Colonic mucosa (tissue), 4 donors: Measurements from ENCODE around the gene CIB4. TPM values are rescaled to one million over a fixed set of nuclear protein-coding genes. Genes with fewer than 3 reads are reported as not detected.

ENCODE experiments used
- DNase-seq: peaks from one replicate; pipeline ENCODE4 v3.0.0-alpha.2; 2020
- H3K27ac ChIP-seq: fragments of 200-600 bp; one replicate; pipeline ENCODE4 v1.8.0; 2021
- H3K27me3 ChIP-seq: fragments of 200-600 bp; one replicate; pipeline ENCODE4 v1.8.0; 2021
- H3K36me3 ChIP-seq: fragments of 200-600 bp; one replicate; pipeline ENCODE4 v1.8.0; 2021
- H3K4me1 ChIP-seq: fragments of 200-600 bp; one replicate; pipeline ENCODE4 v1.8.0; 2021; ENCODE audit warnings: mild to moderate bottlenecking
- H3K4me3 ChIP-seq: fragments of 200-600 bp; one replicate; pipeline ENCODE4 v1.8.0; 2021
- H3K9ac ChIP-seq, 2 donors: one replicate each; pipeline ENCODE4 v1.7.0; 2013; ENCODE audit warnings: control low read depth in 2 of 2, low read depth in 2 of 2, low read length in 2 of 2
- H3K9me3 ChIP-seq: fragments of 200-600 bp; one replicate; pipeline ENCODE4 v1.8.0; 2021
- intact Hi-C: fragments of 100-400 bp; cut with DNase I; formaldehyde crosslinking; loops from one replicate; pipeline ENCODE4 v1.14.1; 2022
- total RNA-seq, 2 donors: library from RNA; stranded (reverse); fragmentation: NEBNext Ultra II Directional in 1 of 2; extraction: Animal tissue kit (Norgen Biotek cat#: 25700) in 1 of 2; gene quantifications; one replicate each; pipeline ENCODE4 v1.2.1, GENCODE V29; 2021
- TF ChIP-seq, protein P1 (sequence below): fragments of 200-600 bp; IDR thresholded peaks from one replicate; pipeline ENCODE4 v1.8.0; 2022; ENCODE audit warnings: antibody characterized with exemption, mild to moderate bottlenecking
- donor health status: healthy.
- donor health status: DM: no; HTN: no; CAD: no.
- donor health status: DM: no; HTN: no; CAD: no.

The CIB4 gene
- total RNA-seq, 2 donors from 2014 or later, result not detected

GRCh38 chr2:26534098-26534864 is 106.9 kb downstream of the CIB4 start:
- H3K27me3 ChIP-seq, result no peaks in the 10 kb centered on the region
- no peaks in the 10 kb centered on the region for H3K4me1 ChIP-seq
- H3K36me3 ChIP-seq, result no peaks in the 10 kb centered on the region
- DNase-seq, result no peak
- H3K4me3 ChIP-seq, result no peak overlapping the region
- no peak overlapping the region for H3K27ac ChIP-seq
- H3K9me3 ChIP-seq, result no peaks in the 10 kb centered on the region
- intact Hi-C loops, result no loop called here
- TF ChIP-seq, protein P1, sequence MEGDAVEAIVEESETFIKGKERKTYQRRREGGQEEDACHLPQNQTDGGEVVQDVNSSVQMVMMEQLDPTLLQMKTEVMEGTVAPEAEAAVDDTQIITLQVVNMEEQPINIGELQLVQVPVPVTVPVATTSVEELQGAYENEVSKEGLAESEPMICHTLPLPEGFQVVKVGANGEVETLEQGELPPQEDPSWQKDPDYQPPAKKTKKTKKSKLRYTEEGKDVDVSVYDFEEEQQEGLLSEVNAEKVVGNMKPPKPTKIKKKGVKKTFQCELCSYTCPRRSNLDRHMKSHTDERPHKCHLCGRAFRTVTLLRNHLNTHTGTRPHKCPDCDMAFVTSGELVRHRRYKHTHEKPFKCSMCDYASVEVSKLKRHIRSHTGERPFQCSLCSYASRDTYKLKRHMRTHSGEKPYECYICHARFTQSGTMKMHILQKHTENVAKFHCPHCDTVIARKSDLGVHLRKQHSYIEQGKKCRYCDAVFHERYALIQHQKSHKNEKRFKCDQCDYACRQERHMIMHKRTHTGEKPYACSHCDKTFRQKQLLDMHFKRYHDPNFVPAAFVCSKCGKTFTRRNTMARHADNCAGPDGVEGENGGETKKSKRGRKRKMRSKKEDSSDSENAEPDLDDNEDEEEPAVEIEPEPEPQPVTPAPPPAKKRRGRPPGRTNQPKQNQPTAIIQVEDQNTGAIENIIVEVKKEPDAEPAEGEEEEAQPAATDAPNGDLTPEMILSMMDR, result no peak
- no peak overlapping the region for H3K9ac ChIP-seq

GRCh38 chr2:26533661-26534060 is 107.5 kb downstream of the CIB4 start:
- no peaks in the 10 kb centered on the region for H3K9me3 ChIP-seq
- no peak overlapping the region for H3K9ac ChIP-seq
- TF ChIP-seq, protein P1, result no peak
- no peaks in the 10 kb centered on the region for H3K4me1 ChIP-seq
- H3K36me3 ChIP-seq, result no peaks in the 10 kb centered on the region
- H3K27me3 ChIP-seq, result no peaks in the 10 kb centered on the region
- no peak overlapping the region for H3K4me3 ChIP-seq
- no peak overlapping the region for H3K27ac ChIP-seq
- DNase-seq, result no peak
- intact Hi-C loops, result no loop called here

- TF ChIP-seq, protein P1, result no peak
- DNase-seq, result no peak
- H3K27me3 ChIP-seq, result no peaks in the 10 kb centered on the region
- no peak overlapping the region for H3K9ac ChIP-seq
- H3K27ac ChIP-seq, result no peak overlapping the region
- no peak overlapping the region for H3K4me3 ChIP-seq
- H3K36me3 ChIP-seq, result no peaks in the 10 kb centered on the region
- no peaks in the 10 kb centered on the region for H3K4me1 ChIP-seq
- intact Hi-C loops, result no loop called here
- no peaks in the 10 kb centered on the region for H3K9me3 ChIP-seq
These were observed 108.6 kb downstream of the CIB4 start for GRCh38 chr2:26532301-26533250.

Other genes with a start within 250 kb of the CIB4 start
- not detected for gene DRC1, start 239.4 kb downstream of the CIB4 start, total RNA-seq
- not detected for gene OTOF, start 163.2 kb downstream of the CIB4 start, total RNA-seq
- gene KCNK3, start 51.4 kb upstream of the CIB4 start, total RNA-seq, result 1 to 10 TPM; 1.2 to 1.5 TPM
- gene SLC35F6, start 122.9 kb upstream of the CIB4 start, total RNA-seq, result 10 to 100 TPM; 24.8 to 29.1 TPM
- 10 to 100 TPM in 1 of 2 donors, 1 to 10 TPM in 1; 6.5 to 22.7 TPM for gene CENPA, start 144.7 kb upstream of the CIB4 start, total RNA-seq
- gene DPYSL5, start 206.8 kb upstream of the CIB4 start, total RNA-seq, result under 1 TPM; 0.24 to 0.35 TPM